Measurements from ENCODE around the gene SOX6.

DNA sequence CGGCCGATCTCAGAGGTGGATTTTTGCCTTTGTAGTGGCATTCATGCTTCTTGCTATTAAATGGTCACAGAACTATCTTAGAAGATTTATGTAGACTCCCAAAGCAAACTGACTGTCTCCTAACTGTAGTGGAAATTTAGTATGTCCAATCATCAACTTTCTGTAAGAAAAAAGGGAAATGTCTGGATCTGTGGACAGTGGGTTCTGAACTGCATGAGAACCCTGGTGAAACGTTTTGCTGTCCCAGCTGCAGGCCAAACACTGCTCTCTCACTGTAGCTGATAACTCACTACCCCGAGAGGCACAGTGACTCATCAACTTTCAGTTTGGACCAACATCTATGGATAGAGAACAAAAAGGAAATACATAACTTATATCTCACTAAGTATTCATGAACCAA lies 387.1 kb downstream of the SOX6 start:
- TF ChIP-seq CTCF (conservative IDR thresholded peaks at IDR 0.05; ENCODE audit: low read depth in 2 of 2): no peak
- no peak for TF ChIP-seq POLR2AphosphoS5 (IDR thresholded peaks at IDR 0.05; ENCODE audit: low read depth)
- no peak for TF ChIP-seq REST (IDR thresholded peaks at IDR 0.05; ENCODE audit: unreplicated experiment)

Measured in GM23338 (cell line).